Ishikawa (cell line): ENCODE data around the gene GLS2.
A peak's percentile ranks its signal among the peaks of the same experiment; 100 is the strongest.

Experiments used
- CEBPB ChIP-seq: IDR thresholded peaks from 2 replicates; pipeline ENCODE4 v1.6.1; 2012
- CREB1 ChIP-seq: IDR thresholded peaks from 2 replicates; pipeline ENCODE4 v1.6.1; 2012; ENCODE audit warnings: low read depth
- EGR1 ChIP-seq: IDR thresholded peaks from 2 replicates; pipeline ENCODE4 v1.6.1; 2012
- EP300 ChIP-seq: IDR thresholded peaks from 2 replicates; pipeline ENCODE4 v1.6.1; 2012; ENCODE audit warnings: borderline replicate concordance
- FOXM1 ChIP-seq: IDR thresholded peaks from 2 replicates; pipeline ENCODE4 v1.6.1; 2012; ENCODE audit warnings: low read depth, borderline replicate concordance
- NFIC ChIP-seq: IDR thresholded peaks from 2 replicates; pipeline ENCODE4 v1.6.1; 2012
- RAD21 ChIP-seq: IDR thresholded peaks from 2 replicates; pipeline ENCODE4 v1.6.1; 2012; ENCODE audit warnings: low read depth
- TAF1 ChIP-seq: IDR thresholded peaks from 2 replicates; pipeline ENCODE4 v1.6.1; 2012; ENCODE audit warnings: low read depth, mild to moderate bottlenecking
- TCF12 ChIP-seq: IDR thresholded peaks from 2 replicates; pipeline ENCODE4 v1.6.1; 2012; ENCODE audit warnings: low read depth
- TEAD4 ChIP-seq: IDR thresholded peaks from 2 replicates; pipeline ENCODE4 v1.6.1; 2012
- YY1 ChIP-seq: IDR thresholded peaks from 2 replicates; pipeline ENCODE4 v1.6.1; 2012; ENCODE audit warnings: low read depth
- ZBTB7A ChIP-seq: IDR thresholded peaks from 2 replicates; pipeline ENCODE4 v1.6.1; 2012; ENCODE audit warnings: low read depth
- TF ChIP-seq, protein P1 (sequence below): IDR thresholded peaks from 2 replicates; pipeline ENCODE4 v1.6.1; 2012
- TF ChIP-seq, protein P2 (sequence below): IDR thresholded peaks from 2 replicates; pipeline ENCODE4 v1.6.1; 2012; ENCODE audit warnings: low read depth, mild to moderate bottlenecking
- TF ChIP-seq, protein P3 (sequence below): IDR thresholded peaks from 2 replicates; pipeline ENCODE4 v1.6.1; 2012

Gene GLS2

DNA sequence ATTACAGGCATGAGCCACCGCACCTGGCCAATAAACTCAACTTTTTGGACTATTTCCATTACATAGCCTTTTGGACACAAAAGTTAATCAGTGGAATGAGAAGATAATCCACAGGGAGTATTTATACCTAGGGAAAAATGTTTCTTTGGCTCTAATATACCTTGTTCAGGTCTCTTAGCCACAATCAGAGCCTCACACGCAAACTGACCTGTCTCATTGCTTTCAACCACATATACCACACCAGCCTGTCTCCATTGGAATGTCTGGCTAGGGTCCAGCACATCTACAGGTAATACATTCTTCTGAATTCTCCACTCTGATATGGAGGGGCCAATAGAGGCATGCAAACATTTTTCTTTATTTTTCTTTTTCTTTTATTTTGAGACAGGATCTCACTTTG is 29.9 kb upstream of the GLS2 start:
- peak; percentile 95 for TF ChIP-seq TEAD4
- TF ChIP-seq YY1, result no peak
- TF ChIP-seq, protein P1, sequence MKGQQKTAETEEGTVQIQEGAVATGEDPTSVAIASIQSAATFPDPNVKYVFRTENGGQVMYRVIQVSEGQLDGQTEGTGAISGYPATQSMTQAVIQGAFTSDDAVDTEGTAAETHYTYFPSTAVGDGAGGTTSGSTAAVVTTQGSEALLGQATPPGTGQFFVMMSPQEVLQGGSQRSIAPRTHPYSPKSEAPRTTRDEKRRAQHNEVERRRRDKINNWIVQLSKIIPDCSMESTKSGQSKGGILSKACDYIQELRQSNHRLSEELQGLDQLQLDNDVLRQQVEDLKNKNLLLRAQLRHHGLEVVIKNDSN, result no peak
- TF ChIP-seq NFIC, result peak; percentile 94
- TF ChIP-seq, protein P2, sequence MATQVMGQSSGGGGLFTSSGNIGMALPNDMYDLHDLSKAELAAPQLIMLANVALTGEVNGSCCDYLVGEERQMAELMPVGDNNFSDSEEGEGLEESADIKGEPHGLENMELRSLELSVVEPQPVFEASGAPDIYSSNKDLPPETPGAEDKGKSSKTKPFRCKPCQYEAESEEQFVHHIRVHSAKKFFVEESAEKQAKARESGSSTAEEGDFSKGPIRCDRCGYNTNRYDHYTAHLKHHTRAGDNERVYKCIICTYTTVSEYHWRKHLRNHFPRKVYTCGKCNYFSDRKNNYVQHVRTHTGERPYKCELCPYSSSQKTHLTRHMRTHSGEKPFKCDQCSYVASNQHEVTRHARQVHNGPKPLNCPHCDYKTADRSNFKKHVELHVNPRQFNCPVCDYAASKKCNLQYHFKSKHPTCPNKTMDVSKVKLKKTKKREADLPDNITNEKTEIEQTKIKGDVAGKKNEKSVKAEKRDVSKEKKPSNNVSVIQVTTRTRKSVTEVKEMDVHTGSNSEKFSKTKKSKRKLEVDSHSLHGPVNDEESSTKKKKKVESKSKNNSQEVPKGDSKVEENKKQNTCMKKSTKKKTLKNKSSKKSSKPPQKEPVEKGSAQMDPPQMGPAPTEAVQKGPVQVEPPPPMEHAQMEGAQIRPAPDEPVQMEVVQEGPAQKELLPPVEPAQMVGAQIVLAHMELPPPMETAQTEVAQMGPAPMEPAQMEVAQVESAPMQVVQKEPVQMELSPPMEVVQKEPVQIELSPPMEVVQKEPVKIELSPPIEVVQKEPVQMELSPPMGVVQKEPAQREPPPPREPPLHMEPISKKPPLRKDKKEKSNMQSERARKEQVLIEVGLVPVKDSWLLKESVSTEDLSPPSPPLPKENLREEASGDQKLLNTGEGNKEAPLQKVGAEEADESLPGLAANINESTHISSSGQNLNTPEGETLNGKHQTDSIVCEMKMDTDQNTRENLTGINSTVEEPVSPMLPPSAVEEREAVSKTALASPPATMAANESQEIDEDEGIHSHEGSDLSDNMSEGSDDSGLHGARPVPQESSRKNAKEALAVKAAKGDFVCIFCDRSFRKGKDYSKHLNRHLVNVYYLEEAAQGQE, result no peak
- no peak for TF ChIP-seq CEBPB
- TF ChIP-seq RAD21, result no peak
- peak; percentile 93 for TF ChIP-seq EP300
- no peak for TF ChIP-seq ZBTB7A
- TF ChIP-seq, protein P3, sequence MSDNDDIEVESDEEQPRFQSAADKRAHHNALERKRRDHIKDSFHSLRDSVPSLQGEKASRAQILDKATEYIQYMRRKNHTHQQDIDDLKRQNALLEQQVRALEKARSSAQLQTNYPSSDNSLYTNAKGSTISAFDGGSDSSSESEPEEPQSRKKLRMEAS, result no peak
- TF ChIP-seq FOXM1, result peak; percentile 87
- no peak for TF ChIP-seq CREB1
- TF ChIP-seq EGR1, result no peak
- TF ChIP-seq TAF1, result no peak
- peak; percentile 89 for TF ChIP-seq TCF12

DNA sequence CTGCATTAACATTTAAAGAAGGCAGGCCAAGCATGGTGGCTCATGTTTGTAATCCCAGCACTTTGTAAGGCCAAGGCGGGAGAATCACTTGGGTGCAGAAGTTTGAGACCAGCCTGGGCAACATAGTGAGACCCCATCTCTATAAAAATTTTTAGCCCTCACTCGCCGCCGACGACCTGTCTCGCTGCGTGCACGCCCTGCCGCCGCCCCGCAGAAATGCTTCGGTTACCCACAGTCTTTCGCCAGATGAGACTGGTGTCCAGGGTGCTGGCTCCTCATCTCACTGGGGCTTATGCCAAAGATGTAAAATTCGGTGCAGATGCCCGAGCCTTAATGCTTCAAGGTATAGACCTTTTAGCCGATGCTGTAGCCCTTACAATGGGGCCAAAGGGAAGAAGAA is 22.8 kb upstream of the GLS2 start:
- no peak for TF ChIP-seq FOXM1
- TF ChIP-seq, protein P3, result no peak
- TF ChIP-seq, protein P2, result no peak
- TF ChIP-seq CREB1, result no peak
- TF ChIP-seq NFIC, result no peak
- TF ChIP-seq RAD21, result no peak
- TF ChIP-seq, protein P1, result no peak
- no peak for TF ChIP-seq TCF12

DNA sequence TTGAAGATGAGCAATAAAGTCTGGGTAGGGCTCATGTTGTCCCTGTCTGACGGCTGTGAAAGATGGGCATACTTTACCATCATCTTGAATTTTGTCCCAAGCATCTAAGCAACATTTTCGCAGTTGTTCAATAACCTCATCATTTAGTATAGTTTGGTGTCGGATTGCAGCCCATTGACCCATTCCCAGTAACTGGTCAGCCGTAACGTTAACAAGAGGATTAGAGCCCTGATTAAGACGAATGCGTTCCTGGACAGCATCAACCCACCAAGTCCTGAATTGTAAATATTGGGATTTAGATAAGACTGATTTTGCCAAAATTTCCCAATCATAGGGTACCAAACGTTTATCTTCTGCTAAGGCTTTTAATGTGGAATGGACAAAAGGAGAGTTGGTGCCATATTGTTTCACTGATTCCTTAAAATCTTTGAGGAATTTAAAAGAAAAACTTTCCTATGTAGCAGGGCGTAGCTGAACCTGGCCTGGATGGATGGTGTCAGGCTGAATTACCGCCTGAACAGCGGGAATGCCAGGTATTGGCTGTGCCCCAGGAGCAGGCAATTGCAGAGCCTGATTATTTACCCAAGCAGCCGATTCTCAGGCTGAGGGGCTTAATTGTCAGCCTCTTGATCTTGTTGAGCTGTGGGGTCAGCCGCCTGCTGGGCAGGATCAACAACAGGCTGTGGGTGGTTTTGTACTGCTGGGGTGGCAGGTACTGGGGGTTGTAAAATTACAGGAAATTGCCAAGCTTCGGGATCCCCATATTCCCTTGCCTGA is 10.4 kb upstream of the GLS2 start:
- peak; percentile 49; the same call in 1 of the 2 replicates for TF ChIP-seq TEAD4
- TF ChIP-seq NFIC, result peak; percentile 68
- TF ChIP-seq EP300, result peak; percentile 37; the same call in 1 of the 2 replicates
- TF ChIP-seq, protein P3, result peak; percentile 48; the same call in 1 of the 2 replicates
- 0 out of 2 replicates have a peak, but pooled peaks have one; percentile 6 for TF ChIP-seq YY1
- TF ChIP-seq TCF12, result peak; percentile 36; the same call in 1 of the 2 replicates

DNA sequence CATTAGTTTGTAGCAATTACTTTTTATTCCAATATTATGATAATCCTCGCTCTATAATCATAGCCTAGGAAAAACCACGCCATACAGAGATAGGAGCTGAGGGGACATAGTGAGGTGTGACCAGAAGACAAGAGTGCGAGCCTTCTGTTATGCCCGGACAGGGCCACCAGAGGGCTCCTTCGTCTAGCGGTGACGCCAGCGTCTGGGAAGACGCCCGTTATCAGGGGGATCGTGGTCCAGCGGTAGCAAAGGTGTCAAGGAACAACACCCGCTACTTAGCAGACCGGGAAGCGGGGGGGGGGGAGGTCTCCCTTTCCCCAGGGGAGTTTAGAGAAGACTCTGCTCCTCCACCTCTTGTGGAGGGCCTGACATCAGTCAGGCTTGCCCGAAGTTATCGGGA is 8.7 kb upstream of the GLS2 start:
- TF ChIP-seq RAD21, result peak; percentile 58

DNA sequence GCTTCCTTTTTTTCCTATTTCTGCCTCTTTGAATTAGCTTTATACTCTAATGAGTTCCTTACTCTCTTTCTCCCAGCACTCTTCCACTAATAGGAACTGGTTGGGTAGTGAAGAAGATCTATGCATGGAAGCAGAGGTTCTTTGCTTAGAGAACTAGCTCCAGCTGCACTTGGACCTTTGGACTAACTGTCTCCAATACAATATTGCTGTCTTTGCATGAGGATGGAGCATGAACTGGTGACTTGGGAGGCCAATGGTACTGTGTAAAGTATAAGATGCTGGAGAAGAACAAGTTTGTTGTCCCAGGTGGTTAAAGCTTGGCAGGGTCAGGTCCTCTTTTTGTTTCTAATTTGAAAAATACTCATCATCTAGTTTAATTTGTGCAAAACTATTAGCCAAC is 2.4 kb upstream of the GLS2 start:
- TF ChIP-seq NFIC, result no peak
- no peak for TF ChIP-seq TAF1
- no peak for TF ChIP-seq CEBPB
- TF ChIP-seq, protein P2, result no peak
- TF ChIP-seq TEAD4, result no peak
